GM23248 (cell line): ENCODE data around the gene ISYNA1.

Experiments used
- EZH2 ChIP-seq: fragments of 200-600 bp; sonication (generic); IDR thresholded peaks from 2 replicates; pipeline ENCODE4 v1.6.1; 2018; ENCODE audit warnings: antibody characterized with exemption, mild to moderate bottlenecking; ENCODE audit not compliant: insufficient read depth, poor library complexity, severe bottlenecking
- EZH2phosphoT487 ChIP-seq: fragments of 200-600 bp; sonication (generic); IDR thresholded peaks from 2 replicates; pipeline ENCODE4 v1.6.1; 2018; ENCODE audit warnings: antibody characterized with exemption, moderate library complexity, mild to moderate bottlenecking, low read depth; ENCODE audit not compliant: insufficient read depth

DNA sequence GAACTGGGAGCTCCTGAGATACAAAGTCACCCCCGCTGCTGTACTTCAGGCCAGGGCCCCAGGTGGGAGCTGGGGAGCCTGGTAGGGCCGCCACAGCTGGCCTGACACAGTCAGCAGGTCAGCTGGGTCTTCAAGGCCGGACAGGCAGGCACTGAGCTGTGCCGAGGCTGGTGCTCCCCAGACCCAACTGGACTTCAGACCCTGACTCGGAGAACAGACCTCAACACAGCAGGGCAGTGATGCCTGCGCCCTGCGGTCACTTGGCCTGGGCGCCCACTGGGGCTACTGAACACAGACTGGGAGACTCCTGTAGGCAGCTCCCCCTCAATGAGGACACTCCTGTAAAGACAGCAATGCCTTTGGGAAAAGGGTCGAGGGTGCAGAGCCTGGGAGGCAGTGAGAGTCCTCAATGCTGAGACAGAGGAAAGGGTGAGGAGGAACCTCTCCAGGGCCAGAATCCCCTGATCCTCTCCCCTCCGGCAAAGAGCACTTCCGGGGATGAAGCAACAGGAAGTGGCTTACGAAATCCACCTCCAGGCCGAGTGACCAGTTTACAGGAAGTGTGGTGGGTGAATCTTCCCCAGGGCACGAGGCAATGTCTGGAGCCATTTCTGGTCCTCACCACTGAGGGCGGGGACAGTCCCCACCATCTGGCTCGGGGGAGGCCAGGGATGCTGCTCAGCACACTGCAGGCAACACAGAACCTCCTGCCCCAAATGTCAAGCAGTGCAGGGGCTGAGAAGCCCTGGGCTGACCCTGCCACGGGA, 40.8 kb upstream of the ISYNA1 start:
- TF ChIP-seq EZH2 (no peak), EZH2phosphoT487 (no peak)
